AG08395 (cell line): Measurements from ENCODE around the gene ATP5F1D.
"Not testable (repeated sequence)": the region's sequence is repeated elsewhere in the genome, so short reads cannot be mapped to it uniquely, and the experiment has no call there.

ENCODE experiments used
- DNase-seq: peaks from one replicate; pipeline ENCODE4 v3.0.0; 2012; ENCODE audit warnings: mixed read lengths, low spot score

ATP5F1D gene

DNA sequence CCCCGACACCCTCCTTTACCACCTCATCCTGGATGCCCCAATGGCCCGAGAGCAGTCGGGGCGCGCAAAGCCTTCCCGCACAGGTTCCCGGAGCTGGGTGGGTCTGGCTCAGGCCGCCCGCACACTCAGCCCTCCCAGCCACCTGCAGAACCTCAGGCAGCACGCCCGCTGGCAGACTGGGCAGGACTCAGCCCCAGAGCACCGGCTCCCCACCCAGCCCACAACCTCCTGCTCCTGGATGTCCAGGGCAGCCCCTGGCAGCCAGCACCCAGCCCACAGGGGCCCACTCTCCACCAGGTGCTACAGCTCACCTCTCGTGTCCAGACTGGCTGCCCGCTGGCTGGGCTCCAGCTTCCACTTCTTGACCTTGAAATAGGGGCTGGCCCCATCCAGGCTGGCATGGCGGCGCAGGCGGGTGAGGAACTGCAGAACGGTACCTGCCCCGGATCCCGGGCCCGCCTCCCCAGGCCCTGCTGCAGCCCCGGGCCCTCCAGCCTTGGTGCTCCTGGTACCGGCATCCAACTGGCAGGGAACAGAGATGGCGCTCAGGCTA, 8.4 kb upstream of the ATP5F1D start:
- no peak for DNase-seq

DNA sequence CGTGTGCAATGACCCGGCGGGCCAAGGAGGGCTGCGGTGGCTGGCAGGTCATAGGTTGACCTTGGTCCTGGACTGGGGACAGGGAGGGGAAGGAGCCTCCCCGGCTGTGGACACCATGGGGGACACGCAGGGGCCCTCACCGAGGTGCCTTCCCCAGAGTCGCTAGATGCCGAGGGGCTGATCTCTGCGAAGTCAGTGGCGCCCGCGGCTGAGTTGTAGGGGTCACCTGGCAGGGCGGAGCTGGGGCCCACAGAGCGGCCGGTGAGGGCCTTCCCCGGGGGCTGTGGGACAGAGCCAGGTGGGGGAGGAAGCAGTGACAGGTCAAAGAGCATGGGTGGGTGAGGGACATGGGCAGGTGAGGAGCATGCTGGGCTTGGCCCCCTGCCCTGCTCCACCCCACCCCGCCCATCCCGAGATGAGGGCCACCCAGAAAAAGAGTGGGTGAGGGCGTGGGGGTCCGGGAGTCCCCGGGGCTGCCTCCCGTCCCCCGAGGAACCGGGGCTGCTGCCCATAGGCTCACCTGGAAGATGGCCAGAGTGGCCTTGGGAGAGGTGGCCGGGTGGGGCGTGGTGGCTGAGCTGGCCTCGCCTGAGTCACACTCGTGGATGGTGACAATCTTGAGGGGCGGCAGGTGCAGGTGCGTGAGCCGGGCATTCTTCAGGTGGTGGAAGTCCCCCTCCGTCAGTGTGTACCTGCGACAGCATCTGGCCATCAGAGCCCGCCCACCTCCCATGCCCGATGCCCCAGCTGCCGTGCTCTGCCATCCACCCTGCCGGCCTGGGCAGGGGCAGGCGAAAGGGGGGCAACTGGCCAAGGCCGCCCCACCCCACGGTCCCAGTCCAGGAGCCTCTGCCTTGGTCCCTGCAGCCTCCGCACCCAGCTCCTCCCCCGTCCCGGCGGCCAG, 7.2 kb upstream of the ATP5F1D start:
- no peak for DNase-seq

DNA sequence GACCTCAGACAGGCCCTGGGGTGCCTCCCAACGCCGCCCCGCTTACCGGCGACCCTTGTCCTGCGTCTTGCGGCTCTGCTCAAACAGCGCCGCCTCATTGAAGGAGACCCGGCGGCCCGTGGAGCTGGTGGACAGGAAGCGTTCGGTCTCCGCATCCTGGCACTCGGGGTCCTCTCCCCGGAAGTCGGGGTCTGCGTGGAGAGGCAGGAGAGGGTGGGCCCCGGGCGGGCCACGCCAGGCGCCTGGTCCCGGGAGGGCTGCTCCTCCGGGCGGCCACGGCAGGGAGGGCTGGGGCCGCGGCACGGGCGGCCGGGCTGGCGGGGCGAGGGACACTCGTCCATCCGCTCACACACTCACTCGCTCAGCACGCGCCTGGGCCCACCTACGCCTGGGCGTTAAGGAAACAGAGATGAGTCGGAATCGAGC, 6.6 kb upstream of the ATP5F1D start:
- no peak for DNase-seq

DNA sequence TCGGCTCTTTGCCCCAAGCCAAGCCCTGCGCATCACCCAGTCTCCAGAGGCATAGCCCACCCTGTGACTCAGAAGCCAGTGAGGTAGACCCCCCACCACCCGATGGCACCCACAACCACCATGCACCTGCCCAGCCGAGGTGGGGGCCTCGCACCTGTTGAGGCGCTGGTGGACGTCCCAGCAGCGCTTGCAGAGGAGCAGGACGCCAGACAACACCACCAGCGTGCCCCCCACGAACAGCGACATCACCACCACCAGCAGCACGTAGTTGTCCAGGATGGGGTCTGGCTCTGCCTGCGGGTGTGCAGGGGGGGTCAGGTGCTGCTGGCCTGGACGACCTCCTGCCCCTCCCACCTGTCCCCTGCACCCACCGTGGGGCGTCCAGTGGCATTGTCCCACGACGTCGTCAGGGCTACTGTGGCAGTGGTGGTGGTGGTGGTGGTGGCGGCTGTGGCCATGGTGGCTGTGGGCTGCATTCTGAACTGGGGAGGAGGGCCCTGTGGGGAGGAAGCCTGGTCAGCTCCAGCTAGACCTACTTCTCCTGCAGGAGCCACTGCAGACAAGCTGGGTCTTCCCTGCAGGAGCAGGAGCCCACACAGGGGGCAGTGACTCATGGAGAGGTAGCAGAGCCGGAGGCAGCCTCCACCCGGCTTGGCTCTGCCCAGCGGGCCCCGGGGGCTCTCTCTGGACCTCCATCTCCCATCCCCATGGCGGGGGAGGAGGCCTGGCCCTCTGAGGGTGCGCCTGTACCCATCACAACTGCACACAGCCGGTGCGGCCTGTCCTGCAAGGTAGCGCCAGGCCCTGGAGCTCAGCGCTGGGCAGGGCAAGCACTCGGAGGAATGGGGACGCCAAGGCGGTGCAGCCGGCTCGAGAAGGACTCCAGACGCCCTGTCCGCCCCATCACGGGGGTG, 5.7 kb upstream of the ATP5F1D start:
- no peak for DNase-seq

DNA sequence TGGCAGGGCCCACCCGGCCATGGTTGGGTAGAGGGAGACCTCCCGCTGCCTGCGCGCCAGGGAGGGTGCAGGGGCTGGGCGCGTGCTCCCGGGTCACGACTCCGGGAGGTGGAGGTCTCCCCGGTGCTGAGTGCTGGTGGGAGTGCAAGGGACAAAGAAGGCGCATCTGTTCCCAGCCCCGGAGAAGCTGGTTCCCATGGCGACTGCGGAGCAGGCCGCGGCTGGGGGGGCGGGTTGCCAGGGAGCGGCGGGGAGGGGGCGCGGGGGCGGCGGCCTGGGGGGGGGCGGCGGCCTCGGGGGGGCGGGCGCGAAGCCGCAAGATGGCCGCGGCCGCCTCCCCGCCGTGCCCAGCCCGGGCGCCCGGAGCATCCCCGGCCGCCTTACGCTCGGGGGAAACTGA, 5.0 kb upstream of the ATP5F1D start:
- no peak for DNase-seq

DNA sequence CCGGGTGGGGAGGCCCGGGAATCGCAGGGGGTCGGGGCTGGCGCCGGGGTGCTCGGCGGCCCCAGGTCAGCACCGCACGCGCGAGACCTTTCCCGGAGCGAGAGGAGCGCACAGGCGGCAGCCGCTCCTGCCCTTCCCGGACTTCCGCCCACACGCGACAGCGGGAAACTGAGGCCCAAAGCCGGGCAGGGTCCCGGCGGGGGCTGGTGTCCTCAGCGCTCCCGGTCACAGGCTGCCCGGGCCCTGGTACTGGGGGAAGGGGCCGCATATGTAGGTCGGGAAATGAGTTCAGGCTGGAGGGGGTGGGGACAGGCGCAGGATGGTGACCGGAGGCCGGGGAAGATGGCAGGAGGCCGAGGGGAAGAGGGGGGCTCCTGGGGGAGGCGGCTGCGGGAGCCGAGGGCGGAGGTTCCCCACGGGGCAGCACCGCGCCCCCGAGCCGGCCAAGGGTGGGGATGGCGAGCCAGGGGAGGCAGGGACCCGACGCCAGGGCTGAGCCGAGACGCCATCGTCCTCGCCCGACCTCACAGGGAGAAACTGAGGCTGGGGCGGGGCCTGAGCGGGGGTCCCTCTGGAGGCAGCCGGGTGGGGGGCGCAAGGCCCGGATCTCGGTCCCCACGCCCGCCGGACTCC, 4.4 kb upstream of the ATP5F1D start:
- DNase-seq = peak; percentile 53

DNA sequence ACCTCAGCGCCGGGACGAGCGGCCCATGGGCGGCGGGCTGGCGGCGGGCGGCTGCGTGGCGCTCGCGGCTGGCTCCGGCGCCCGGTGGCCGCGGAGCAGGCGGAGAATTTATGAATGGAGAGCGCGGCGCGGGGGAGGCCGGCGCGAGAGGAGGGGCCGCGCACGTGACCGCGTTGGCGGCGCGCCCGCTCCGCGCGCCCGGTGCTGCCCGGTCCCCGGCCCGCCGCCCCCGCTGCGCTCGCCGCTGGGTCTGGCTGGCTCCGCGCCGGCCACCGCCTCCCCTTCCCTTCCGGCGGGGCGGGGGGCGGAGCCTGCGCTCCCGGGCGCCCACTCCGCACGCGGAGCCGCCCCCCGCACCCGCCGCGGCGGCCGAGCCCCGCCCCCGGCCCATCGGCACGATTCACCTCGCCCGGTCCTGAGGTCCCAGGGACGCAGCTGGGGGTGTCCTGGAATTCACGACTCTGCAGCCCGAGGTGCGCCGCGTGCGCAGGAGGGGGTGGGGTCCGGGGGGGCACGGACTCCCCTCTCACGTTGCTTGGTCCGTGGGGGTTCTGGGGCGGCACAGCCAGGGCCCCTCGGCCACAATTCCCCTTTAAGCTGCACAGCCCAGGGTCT, 3.7 kb upstream of the ATP5F1D start, which contains the start of gene CBARP:
Gene CBARP (minus strand): TSS at position 252 of the 615 bp plus-strand sequence. CDS start 1,905 bp downstream, outside the sequence.
- DNase-seq = peak; percentile 43

DNA sequence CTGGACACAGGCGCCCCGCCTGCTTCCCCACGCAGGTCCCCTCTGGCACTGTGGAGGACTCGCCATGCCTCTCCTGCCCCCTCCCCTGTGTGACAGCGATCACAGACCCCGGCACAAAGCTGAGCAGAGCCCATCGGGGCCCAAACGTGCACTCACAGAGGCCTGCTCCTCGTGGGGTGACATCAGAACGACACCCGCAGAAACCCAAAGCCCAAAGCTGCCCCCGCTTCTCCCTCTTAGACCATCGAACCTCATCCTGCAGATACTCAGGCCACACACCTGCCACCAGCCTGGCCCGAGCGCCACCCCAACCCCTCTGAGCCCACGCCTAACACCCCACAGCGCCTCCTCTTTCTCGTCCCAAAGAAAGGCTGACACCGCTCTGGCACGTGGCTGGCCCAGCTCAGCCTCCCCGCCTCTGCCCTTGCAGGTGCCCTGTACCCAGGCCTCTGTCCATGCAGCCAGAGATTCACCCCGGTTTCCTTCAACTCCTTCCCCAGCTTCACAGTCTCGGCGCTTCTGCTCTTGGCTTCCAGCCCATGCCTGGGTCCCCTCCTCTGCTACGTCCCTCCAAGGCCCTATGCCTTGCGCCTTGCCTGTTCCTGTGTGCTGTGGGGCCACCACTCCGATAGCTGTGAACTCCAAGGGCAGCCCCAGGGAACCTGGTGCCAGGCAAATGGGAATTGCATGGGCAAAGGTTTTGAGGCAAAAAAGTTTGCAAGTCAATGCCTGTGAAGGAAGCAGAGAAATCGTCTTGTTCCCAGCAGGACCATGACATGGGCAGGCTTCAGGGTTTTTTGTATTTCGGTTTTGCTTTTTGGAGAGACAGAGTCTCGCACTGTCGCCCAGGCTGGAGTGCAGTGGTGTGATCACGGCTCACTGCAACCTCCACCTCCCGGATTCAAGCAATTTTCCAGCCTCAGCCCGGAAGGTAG, 2.9 kb upstream of the ATP5F1D start:
- no peak for DNase-seq

DNA sequence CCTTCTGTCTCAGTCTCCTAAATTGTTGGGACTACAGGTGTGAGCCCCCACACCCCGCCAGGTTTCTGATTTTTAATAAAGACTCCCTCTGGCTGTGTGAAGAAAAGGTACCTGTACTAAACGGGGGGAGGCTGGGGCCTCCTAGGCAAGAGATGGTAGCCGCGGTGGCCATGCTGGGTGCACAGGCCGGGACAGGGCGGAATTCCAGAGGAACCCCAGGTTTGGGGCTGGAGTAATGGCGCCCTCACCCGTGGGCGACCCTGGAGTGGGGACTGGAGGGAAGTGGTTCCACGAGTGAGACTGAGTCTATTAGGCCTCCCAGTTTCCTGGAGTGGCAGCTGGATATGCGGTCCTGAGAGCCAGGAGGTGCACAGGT, 2.1 kb upstream of the ATP5F1D start:
- no peak for DNase-seq

DNA sequence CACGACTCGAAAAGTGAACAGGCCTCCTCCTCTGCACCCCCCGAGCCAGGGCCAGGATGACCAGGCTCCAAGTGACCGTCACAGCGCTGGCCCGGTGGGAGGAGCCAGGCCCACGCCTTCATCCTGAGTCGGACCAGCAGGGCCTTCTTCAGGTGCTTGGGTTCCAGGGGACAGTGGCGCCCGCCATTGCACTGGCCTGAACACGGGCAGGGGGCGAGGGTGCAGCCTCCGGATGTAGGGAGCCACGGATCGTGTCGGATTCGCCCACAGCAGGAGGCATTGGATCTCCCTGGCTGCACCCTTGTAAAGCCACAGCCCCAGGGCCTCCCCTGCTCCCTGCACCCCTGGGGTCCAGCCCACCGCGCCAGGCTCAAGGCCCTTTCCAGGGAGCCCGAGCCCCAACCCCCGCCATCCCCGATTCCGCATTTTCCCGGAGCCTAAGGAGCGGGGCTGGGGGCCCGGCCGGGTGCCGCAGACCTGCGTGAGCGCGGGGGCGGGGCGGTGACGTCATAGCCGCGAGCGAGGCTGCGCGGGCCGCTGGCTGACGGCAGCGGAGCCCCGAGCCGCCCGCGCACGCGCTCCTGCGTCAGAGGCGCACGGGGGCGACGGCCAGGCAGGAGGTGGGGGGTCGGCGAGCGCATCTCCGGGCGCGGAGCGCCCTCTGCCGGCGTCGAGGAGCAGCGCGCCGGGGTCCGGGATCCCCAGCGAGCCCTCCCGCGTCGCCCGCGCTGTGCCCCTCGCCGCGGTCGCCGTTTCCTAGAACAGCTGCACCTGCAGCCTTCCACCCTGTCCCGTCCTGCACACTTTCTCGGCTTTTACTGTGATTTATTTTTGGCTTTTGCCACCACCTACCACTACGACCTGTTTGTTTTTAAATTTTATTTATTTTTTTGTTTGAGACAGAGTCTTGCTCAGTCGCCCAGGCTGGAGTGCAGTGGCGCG, 1.5 kb upstream of the ATP5F1D start:
- peak; percentile 99 for DNase-seq

DNA sequence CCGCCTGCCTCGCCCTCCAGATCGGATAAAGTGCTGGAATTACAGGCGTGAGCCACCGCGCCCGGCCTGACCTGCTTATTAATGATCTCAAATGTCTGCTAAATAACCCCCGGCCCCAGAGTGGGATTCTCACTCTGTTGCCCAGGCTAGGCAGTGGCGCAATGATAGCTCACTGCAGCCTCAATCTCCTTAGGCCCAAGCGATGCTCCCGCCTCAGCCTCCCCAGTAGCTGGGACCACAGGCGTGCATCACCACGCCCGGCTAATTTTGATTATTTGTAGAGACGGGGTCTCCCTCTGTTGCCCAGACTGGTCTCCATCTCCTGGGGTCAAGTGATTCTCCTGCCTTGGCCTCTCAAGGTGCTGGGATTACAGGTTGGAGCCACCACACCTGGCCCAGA, 626 bp upstream of the ATP5F1D start:
- no peak for DNase-seq

DNA sequence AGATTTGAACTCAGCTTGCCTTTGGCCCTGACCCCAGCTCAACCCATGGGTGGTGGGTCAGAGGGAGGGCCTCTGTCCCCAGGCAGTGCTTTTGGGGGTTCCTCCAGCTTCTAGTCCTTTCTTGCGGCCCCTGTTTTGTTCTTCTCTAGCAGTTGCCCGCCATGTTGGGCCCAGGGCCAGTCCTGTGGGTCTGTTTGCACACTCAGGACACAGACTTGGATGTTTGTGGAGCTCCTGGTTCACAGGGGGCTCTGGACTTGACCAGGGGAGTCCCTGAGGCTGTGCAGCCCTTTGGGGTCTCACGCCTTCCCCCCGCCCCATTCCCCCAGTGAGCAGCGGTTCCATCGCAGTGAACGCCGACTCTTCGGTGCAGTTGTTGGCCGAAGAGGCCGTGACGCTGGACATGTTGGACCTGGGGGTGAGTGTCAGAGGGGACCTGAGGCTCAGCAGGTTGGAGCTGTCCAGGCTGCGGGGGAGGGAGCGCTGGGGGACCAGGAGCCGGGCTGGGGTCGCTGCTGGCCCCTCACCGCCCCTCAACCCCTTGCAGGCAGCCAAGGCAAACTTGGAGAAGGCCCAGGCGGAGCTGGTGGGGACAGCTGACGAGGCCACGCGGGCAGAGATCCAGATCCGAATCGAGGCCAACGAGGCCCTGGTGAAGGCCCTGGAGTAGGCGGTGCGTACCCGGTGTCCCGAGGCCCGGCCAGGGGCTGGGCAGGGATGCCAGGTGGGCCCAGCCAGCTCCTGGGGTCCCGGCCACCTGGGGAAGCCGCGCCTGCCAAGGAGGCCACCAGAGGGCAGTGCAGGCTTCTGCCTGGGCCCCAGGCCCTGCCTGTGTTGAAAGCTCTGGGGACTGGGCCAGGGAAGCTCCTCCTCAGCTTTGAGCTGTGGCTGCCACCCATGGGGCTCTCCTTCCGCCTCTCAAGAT, 2.5 kb downstream of the ATP5F1D start:
- peak; percentile 80 for DNase-seq

DNA sequence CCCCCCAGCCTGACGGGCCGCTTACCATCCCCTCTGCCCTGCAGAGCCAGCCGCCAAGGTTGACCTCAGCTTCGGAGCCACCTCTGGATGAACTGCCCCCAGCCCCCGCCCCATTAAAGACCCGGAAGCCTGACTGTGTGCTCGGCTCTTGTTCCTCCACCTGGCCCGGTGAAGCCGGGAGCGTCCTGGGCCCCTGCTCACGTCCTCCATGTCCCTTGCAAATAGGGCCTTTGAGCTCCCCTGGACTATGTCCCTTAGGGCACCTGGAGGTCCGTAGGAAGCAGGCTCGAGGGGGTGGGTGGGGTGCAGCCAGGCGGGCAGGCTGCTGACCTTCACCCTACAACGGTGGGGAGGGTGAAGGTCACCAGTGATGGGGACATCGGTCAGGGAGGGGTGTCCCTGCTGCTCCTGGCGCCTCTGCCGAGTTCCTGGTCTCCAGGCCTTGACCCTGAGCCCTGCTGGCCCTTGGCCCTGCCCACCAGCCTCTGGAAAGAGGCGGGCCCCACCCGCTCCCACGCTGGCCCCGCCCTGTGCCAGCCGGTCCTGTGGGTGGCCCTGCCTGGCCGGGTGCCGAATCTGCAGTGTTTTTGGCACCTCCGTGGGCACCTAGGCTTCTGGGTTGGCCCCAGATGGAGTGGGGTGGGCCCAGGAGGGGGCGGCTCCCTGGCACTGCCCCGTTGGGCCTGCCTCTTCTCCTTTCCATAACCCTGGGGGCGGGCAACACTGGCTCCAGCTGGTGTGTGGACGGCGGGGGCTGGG, 3.3 kb downstream of the ATP5F1D start:
- DNase-seq = no peak

DNA sequence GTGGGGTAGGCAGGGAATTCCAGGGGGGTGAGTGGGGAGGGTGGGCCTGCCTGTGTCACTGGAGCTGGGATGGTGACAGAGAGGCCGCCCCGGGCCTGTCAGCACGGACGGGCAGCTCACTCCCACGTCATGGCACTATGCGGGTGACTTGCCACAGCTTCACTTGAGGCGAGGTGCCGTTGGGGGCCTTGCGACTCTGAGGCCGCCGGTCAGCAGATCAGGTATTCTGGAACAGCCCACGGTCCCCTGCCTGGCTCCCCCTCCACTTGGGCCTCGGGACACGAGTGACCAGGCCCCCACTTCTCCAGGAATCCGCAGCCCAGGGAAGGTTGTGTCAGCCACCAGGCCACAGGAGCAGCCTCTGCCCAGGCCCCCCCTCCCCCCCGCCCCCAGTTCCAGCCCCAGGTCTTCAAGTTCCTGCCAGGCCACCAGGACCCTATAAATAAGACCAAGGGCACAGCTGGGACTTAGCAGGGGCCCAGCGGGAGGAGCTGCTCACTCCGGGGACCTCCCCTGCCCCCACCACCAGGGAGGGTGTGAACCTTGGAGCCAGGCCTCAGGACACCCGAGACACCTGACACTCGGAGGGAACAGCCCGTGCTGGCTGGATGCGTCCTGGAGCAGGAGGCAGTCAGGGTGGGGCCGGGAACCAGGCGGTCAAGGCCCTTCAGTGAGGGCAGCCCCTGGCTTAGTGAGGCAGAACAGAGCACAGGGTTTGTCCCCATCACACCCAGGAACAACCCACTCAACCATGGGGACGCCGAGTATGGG, 4.1 kb downstream of the ATP5F1D start:
- no peak for DNase-seq

DNA sequence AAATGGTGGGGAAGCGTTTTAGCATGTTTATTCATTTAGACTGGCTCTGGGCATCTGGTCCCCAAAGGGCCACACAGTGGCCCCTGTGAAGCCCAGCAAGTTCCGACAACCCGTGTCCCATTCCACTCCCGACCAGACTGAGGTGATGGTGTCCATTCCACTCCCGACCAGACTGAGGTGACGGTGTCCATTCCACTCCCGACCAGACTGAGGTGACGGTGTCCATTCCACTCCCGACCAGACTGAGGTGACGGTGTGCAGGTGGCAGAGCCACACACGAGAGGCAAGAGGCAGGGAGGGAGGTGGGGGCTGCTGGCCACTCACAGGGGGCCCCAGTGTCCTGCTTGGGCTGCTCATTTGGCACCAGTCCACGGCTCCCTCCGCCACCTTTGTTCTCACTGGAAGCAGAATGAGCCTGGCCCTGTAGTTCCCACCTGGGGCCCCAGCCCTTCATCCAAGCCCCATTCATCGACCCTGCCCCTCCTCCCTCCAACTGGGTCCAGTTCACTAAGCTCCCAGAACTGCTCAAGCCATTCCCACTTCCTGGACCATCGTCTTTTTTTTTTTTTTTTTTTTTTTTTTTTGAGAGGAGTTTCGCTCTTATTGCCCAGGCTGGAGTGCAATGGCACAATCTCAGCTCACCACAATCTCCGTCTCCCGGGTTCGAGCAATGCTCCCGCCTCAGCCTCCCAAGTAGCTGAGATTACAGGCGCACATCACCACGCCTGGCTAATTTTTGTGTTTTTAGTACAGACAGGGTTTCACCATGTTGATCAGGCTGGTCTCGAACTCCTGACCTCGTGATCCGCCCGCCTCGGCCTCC, 4.9 kb downstream of the ATP5F1D start:
- not testable (repeated sequence) for DNase-seq

DNA sequence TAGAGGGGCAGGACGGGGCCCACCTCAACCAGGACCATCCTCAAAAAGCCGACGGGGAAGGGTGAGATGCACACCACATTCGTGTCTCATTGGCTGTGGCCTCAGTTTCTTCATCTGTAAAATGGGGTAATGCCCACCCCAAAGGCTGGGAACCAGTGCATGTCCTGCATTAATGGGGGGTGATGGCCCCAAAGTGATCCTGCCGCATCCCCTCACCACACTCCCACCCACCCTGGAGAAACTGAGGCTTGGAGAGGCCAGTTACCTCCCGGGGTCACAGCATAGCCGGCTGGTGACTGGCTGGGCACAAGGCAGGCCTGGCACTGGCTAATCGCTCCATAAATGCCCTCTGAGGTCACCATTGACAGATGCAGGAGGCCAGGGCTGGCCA, 6.2 kb downstream of the ATP5F1D start:
- no peak for DNase-seq
